Measurements from ENCODE around the gene KLHL24.

GRCh38 chr3:183634707-183635106 is 716 bp upstream of the KLHL24 start:
- TF ChIP-seq CTCF (IDR thresholded peaks at IDR 0.05) (no peak), CREB1 (CRISPR knock-in tag; IDR thresholded peaks at IDR 0.05) (no peak)

All from WTC11 (cell line).